ENCODE measurements around the gene NRP2.

DNA sequence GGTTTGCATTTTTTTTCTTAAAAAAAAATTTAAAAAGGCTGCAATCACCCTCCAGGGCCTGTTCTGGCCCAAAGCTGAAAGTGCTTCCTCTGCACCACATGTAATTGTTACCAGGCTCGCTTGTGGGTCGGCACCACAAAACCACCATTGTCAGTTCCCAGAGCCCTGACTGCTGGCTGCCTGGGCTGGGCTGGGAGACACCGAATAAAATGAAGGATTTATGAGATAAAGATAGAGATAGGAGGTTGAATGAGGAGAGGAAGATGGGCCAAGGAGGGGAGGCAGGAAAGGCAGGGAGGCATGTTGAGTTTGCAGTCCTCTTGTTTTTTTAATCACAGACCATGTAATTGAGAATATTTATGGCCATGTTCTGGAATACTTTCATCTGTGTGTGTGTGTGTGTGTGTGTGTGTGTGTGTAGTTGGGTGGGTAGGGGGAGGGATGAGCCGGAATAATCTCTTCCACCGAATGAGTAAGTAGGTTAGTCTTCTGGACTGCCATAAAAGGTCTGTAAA, 14.7 kb downstream of the NRP2 start:
- TF ChIP-seq POLR2A (IDR thresholded peaks at IDR 0.05; ENCODE audit: low read depth, low read length) (no peak), POLR2AphosphoS5 (IDR thresholded peaks at IDR 0.05; ENCODE audit: low read depth, low read length) (no peak), TAF1 (IDR thresholded peaks at IDR 0.05; ENCODE audit: borderline replicate concordance, low read depth, low read length) (no peak)
